Transverse colon (tissue), 4 donors: ENCODE results near the gene PTPRC. TPM values are rescaled to one million over a fixed set of nuclear protein-coding genes. Genes with fewer than 3 reads are reported as not detected.

ENCODE experiments used
- DNase-seq: peaks from one replicate; pipeline ENCODE4 v3.0.0-alpha.2; 2019
- H3K27ac ChIP-seq, 4 donors: fragments of 200-600 bp; sonication (generic); 2 replicates each; pipeline ENCODE4 v1.5.1; 2016 to 2018; ENCODE audit warnings: inconsistent platforms in 4 of 4
- H3K27me3 ChIP-seq: fragments of 200-600 bp; sonication (generic); 2 replicates; pipeline ENCODE4 v1.5.1; 2017; ENCODE audit warnings: inconsistent platforms
- H3K36me3 ChIP-seq, 4 donors: fragments of 200-600 bp; sonication (generic); 2 replicates each; pipeline ENCODE4 v1.5.1; 2017 to 2019; ENCODE audit warnings: inconsistent platforms in 4 of 4
- H3K4me1 ChIP-seq, 4 donors: fragments of 200-600 bp; sonication (generic); 2 replicates each; pipeline ENCODE4 v1.5.1; 2017 to 2020; ENCODE audit warnings: inconsistent platforms in 4 of 4
- H3K4me3 ChIP-seq, 4 donors: fragments of 200-600 bp; sonication (generic); 1 replicate in 1 of 4; 2 replicates in 3 of 4; pipeline versions ENCODE4 v1.5.1 to v1.6.1; 2017 to 2019; ENCODE audit warnings: inconsistent platforms in 4 of 4
- H3K9me3 ChIP-seq, 2 donors: fragments of 200-600 bp; sonication (generic); 2 replicates each; pipeline ENCODE4 v1.5.1; 2017 to 2019; ENCODE audit warnings: inconsistent platforms in 2 of 2
- CTCF ChIP-seq, 5 experiments: fragments of 200-600 bp in 3 of 5; fragments of 450-650 bp in 2 of 5; sonication (generic) in 3 of 5; IDR thresholded peaks; 1 replicate in 2 of 5; 2 replicates in 3 of 5; pipeline ENCODE4 v1.5.1; 2016 to 2017; ENCODE audit warnings: antibody characterized with exemption in 5 of 5, inconsistent platforms in 3 of 5, mild to moderate bottlenecking in 2 of 5, moderate library complexity in 1 of 5
- EP300 ChIP-seq: sonication (generic); formaldehyde crosslinking; IDR thresholded peaks from one replicate; pipeline ENCODE4 v1.6.1; 2017; ENCODE audit warnings: antibody characterized with exemption, low read depth
- POLR2A ChIP-seq: fragments of 450-650 bp; IDR thresholded peaks from one replicate; pipeline ENCODE4 v1.6.1; 2016; ENCODE audit warnings: antibody characterized with exemption, mild to moderate bottlenecking, moderate library complexity
- POLR2AphosphoS5 ChIP-seq, 3 donors: sonication (generic); formaldehyde crosslinking; IDR thresholded peaks; one replicate each; pipeline ENCODE4 v1.6.1; 2016; ENCODE audit warnings: antibody characterized with exemption in 3 of 3
- WGBS, 2 donors: methylation state at CpG; one replicate each; pipeline ENCODE4 v1.1.5; 2018; ENCODE audit warnings: low coverage in 1 of 2; 5-methylcytosine and 5-hydroxymethylcytosine counted together
- in situ Hi-C, 4 donors: fragments of 200-750 bp; cut with MboI; loops; one replicate each; pipeline versions ENCODE4 v1.15.0 to v1.15.1; 2017; ENCODE audit warnings: low sequenced_read_pairs in 3 of 4, low pct_ligation_motif_present in 1 of 4, low pct_unique_long_range_greater_than_20kb in 1 of 4
- intact Hi-C: fragments of 100-400 bp; cut with DNase I; formaldehyde crosslinking; loops from one replicate; pipeline ENCODE4 v1.15.1; 2023; ENCODE audit warnings: low total_unique reads
- total RNA-seq, 4 donors: library from RNA; depleted of rRNA; stranded (reverse); fragments of >200 nt; gene quantifications; one replicate each; pipeline ENCODE4 v1.1.0, GENCODE V29; 2016

PTPRC gene
- total RNA-seq, 4 donors from 2014 or later = 6.4 to 50.7 (median 25.6) TPM

DNA sequence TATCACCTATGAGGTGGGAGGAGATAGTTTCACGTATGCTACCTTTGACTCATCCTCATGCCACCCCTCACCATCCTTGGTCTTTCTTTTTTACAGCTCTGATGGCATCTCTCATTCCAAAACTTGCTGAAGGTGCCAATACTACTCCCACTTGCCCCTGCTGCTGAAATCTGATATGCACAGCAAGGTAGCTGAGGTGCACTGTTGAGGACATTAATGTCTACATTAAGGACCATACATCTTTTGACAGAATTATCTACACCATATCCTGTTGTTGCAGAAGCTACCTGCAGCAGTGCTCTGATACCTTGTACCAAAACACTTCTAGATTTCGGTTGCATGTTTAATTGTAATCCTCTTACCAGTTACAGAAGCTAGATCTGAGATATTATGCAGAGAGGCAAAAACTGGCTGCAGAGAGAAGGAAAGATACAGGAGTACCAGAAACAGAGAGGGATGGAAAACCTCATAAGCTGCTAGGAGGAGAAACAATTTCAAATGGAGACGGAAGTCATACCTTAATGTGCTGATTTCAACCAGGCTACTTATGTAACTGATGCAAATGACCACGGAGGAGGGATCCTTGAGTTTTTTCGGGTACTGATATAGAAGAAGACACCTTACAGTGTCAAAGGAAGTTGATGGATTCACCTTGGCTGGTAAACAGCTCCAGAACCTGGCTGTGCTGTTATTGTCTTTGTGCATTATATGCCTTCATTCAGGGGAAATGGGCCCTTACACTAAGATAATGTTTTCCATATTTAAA lies 19.3 kb upstream of the PTPRC start:
- Histone ChIP-seq H3K4me3 (no peak overlapping the region), H3K27me3 (no peaks in the 10 kb centered on the region), H3K9me3 (no peaks in the 10 kb centered on the region), H3K36me3 (no peaks in the 10 kb centered on the region), H3K4me1 (no peaks in the 10 kb centered on the region), H3K27ac (peak overlapping the region; percentile 50 to 65 (median 58))
- no peak for TF ChIP-seq CTCF (IDR thresholded peaks at IDR 0.05)
- no peak for TF ChIP-seq EP300
- TF ChIP-seq POLR2AphosphoS5 (IDR thresholded peaks at IDR 0.05) = no peak
- TF ChIP-seq POLR2A = no peak
- DNase-seq = no peak
- WGBS, 2 donors = 71 to 78% methylated on average over 3 to 5 of the region's 5 CpGs
- in situ Hi-C loops = no loop called here
- intact Hi-C loops = no loop called here

DNA sequence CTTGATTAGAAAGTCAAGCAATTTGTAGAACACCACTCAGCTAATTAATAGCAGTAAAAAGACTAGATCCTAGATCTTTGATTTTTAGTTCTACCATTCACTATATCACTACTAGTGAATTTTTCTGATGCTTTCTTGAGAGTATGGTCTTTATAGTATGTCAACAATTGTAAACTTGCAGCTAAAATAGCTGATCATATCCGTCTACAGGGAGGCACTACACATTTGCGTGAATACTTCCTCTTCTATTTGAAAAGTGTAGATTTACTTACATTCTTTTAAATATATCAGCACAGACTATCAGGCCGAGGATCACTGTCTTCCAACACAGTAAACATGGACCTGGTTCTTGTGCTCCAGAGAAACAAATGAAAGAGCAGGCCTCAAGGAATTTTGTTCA lies 18.6 kb upstream of the PTPRC start:
- no peaks in the 10 kb centered on the region for H3K36me3 ChIP-seq
- no peaks in the 10 kb centered on the region for H3K27me3 ChIP-seq
- H3K4me1 ChIP-seq = no peaks in the 10 kb centered on the region
- H3K27ac ChIP-seq = peak overlapping the region; percentile 50 to 65 (median 58)
- DNase-seq = no peak
- TF ChIP-seq EP300 = no peak
- no peak overlapping the region for H3K4me3 ChIP-seq
- intact Hi-C loops = no loop called here
- no peaks in the 10 kb centered on the region for H3K9me3 ChIP-seq
- 41 to 68% methylated on average over 3 of the region's 3 CpGs for WGBS, 2 donors
- in situ Hi-C loops = no loop called here

- in situ Hi-C loops (no loop called here), intact Hi-C loops (no loop called here)
- DNase-seq = peak; percentile 55
- H3K9me3 ChIP-seq = no peaks in the 10 kb centered on the region
- H3K27ac ChIP-seq = peak overlapping the region; percentile 50 to 65 (median 58)
- H3K36me3 ChIP-seq = no peaks in the 10 kb centered on the region
- H3K4me1 ChIP-seq = no peaks in the 10 kb centered on the region
- H3K27me3 ChIP-seq = no peaks in the 10 kb centered on the region
- H3K4me3 ChIP-seq = no peak overlapping the region
- WGBS, 2 donors = 65 to 70% methylated on average over 3 to 10 of the region's 10 CpGs
- TF ChIP-seq EP300 = no peak
- peak; percentile 36 for TF ChIP-seq POLR2A
These were observed 17.7 kb upstream of the PTPRC start for GRCh38 chr1:198620951-198621824.

GRCh38 chr1:198622001-198622400 lies 16.8 kb upstream of the PTPRC start:
- TF ChIP-seq EP300 = no peak
- no peak for TF ChIP-seq POLR2AphosphoS5 (IDR thresholded peaks at IDR 0.05)
- no peak for TF ChIP-seq CTCF (IDR thresholded peaks at IDR 0.05)
- no peak for TF ChIP-seq POLR2A
- H3K4me3 ChIP-seq = no peak overlapping the region
- H3K9me3 ChIP-seq = no peaks in the 10 kb centered on the region
- H3K27ac ChIP-seq = peak overlapping the region; percentile 50 to 65 (median 58)
- in situ Hi-C loops (no loop called here), intact Hi-C loops (no loop called here)
- H3K4me1 ChIP-seq = no peaks in the 10 kb centered on the region
- no peak for DNase-seq
- H3K27me3 ChIP-seq = no peaks in the 10 kb centered on the region
- WGBS, 2 donors = 69% methylated on average over 1 of the region's 1 CpG; no CpG with 5 or more reads in 1 of the 2 donors
- no peaks in the 10 kb centered on the region for H3K36me3 ChIP-seq
